ENCODE results near the gene RAB8B. TPM values are rescaled to one million over a fixed set of nuclear protein-coding genes. Genes with fewer than 3 reads are reported as not detected.

RAB8B gene
- total and polyA plus RNA-seq, 9 of the 15 experiments (the other 6 are each of a cell fraction or from before 2014, with no cell fraction given), result 7.8 to 32.1 (median 24.2) TPM

DNA sequence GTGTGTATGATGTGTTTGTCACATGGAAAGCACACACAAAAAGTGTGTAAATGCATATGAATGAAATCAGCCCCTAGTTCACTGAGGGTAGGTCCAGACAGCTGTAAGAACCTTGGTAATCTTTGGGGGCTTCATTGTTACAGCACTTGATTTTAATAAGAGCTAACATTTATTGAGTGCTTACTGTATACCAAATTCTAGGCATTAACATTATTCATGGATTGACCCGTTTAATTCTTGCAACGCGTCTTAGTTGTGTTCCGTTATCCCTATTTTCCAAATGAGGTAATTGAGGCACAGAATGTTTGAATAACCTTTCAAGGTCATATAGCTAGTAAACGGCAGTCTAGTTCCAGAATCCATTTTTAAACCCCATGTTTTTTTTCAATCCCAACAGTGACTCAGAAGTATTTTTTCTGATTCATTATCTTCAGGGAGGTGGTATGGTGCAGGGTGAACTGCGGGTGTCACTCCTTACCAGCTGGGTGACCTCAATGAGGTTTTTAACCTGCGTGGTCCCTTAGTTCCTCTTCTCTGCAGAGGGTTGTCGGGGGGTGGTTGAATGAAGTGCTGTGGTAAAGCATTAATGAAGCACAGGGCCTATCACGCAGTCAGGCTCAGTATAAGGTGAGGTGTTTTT lies 14.2 kb downstream of the RAB8B start (continued):
- TF ChIP-seq PKNOX1 (IDR thresholded peaks at IDR 0.05) (0 out of 2 replicates have a peak, but pooled peaks have one; percentile 22), ZNF41 (CRISPR knock-in tag; conservative IDR thresholded peaks at IDR 0.05) (no peak), MTA3 (IDR thresholded peaks at IDR 0.05; ENCODE audit: borderline replicate concordance) (no peak), HMGXB4 (CRISPR knock-in tag; IDR thresholded peaks at IDR 0.05) (no peak), ZNF347 (CRISPR knock-in tag; IDR thresholded peaks at IDR 0.05; ENCODE audit: low read depth) (no peak), RAD21 (CRISPR knock-in tag; conservative IDR thresholded peaks at IDR 0.05 in 1 of 2, IDR thresholded peaks at IDR 0.05 in 1 of 2) (peak in 1 of 2 experiments; percentile 30; a peak in 2 of 4 replicates), KDM2B (CRISPR knock-in tag; IDR thresholded peaks at IDR 0.05) (no peak), ZNF561 (CRISPR knock-in tag; conservative IDR thresholded peaks at IDR 0.05) (no peak), MGA (IDR thresholded peaks at IDR 0.05) (0 out of 2 replicates have a peak, but pooled peaks have one; percentile 8), SIN3B (IDR thresholded peaks at IDR 0.05; ENCODE audit: low read depth) (no peak)
- TF ChIP-seq, protein P1, sequence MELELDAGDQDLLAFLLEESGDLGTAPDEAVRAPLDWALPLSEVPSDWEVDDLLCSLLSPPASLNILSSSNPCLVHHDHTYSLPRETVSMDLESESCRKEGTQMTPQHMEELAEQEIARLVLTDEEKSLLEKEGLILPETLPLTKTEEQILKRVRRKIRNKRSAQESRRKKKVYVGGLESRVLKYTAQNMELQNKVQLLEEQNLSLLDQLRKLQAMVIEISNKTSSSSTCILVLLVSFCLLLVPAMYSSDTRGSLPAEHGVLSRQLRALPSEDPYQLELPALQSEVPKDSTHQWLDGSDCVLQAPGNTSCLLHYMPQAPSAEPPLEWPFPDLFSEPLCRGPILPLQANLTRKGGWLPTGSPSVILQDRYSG (tag; conservative IDR thresholded peaks at IDR 0.05; ENCODE audit: low read depth), result no peak
